Activated effector memory CD4-positive, alpha-beta T cell treated with Interleukin-2 at 50 U/mL for 16 hours (primary cell): Measurements from ENCODE around the gene UVSSA.

ENCODE experiments used
- DNase-seq: peaks from one replicate; pipeline ENCODE4 v3.0.0-alpha.2; 2020

Gene UVSSA

GRCh38 chr4:1398681-1399507 lies 51.9 kb downstream of the UVSSA start:
- no peak for DNase-seq

DNA sequence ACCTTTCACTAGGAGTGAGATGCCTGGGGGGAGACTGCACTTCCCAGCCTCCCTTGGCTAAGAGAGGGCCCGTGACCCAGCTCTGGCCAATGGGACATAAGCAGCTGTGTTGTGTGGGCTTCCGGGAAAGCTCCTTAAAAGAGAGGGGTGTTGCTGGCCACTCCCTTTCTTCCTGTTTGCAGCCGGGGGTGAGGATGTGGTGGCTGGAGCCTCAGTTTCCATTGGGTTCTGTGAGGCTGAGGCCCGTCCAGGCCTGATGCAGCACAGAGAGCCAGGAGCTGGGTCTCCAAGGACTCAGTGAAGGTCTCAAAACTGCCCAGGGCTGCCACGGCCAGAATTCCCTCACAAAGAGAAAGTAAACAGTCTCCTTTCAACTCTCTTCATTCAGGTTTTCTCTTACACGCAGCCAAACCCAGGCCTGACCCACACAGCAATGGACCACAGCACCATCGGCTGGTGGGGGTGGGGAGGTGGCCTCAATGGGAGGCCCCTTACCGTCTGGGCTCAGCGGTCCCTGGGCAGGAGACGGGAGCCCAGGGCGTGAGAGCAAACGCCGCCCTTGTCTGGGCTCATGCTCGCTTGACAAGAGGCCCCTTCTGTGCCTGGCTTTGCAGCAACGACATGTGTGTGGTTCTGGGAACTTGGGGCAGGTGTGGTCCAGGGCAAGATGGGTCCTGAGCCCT lies 52.6 kb downstream of the UVSSA start:
- no peak for DNase-seq

GRCh38 chr4:1400191-1400805 lies 53.3 kb downstream of the UVSSA start:
- DNase-seq = no peak

DNA sequence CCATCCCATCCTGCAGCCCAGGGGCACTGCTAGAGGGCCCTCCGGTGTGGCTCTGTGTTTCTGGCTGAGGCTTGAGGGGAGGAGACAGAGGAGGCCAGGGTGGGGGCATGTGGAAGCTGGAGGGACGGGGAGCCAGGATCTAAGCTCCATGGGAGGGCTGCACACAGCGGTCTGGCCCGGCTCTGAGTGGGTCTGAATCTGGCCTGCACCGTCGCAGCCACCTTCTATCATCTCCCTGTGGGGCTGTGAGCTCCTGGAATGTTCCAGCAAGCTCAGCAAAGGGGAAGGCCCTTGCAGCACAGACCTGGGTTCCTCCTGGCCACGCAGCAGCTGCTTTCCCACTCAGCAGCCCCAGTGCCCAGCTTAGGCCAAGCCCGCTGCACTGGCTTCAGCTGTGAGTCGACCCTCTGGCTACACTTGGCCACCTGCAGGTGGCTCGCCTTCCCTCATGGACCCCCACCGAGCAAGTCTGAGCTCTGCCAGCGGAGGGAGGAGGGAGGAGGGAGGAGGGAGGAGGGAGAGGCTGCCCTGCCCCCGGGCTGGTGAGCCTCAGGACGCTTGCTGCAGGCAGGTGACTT lies 53.9 kb downstream of the UVSSA start:
- DNase-seq = no peak

- no peak for DNase-seq
These were observed 54.5 kb downstream of the UVSSA start for GRCh38 chr4:1401409-1402020.

DNA sequence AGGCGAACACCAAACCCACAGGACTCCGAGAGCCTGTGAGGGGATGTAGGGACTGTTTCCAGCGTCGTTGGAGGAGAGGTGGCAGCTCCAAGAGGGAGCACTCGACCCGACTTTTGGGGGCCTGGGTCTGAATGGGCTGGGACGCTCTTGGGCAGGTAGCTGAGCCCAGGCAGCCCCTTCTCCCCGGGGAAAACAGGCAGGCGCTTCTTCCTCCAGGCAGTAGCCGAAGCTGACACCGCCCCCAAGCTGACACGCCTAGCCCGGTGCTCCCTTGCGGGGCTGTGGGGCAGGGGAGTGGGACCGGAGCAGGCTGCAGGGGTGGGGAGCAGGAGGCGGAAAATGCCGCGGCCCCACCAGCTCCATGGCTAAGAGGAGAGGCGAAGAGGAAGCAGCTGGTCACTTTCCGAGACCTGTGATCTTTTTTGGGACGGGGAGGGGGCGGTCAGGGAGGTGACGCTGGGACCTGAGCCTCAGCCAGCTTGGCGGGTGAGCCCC lies 55.1 kb downstream of the UVSSA start:
- DNase-seq = no peak

- DNase-seq = no peak
These were observed 55.6 kb downstream of the UVSSA start for GRCh38 chr4:1402516-1403091.

GRCh38 chr4:1403177-1403583 lies 56.2 kb downstream of the UVSSA start:
- no peak for DNase-seq

DNA sequence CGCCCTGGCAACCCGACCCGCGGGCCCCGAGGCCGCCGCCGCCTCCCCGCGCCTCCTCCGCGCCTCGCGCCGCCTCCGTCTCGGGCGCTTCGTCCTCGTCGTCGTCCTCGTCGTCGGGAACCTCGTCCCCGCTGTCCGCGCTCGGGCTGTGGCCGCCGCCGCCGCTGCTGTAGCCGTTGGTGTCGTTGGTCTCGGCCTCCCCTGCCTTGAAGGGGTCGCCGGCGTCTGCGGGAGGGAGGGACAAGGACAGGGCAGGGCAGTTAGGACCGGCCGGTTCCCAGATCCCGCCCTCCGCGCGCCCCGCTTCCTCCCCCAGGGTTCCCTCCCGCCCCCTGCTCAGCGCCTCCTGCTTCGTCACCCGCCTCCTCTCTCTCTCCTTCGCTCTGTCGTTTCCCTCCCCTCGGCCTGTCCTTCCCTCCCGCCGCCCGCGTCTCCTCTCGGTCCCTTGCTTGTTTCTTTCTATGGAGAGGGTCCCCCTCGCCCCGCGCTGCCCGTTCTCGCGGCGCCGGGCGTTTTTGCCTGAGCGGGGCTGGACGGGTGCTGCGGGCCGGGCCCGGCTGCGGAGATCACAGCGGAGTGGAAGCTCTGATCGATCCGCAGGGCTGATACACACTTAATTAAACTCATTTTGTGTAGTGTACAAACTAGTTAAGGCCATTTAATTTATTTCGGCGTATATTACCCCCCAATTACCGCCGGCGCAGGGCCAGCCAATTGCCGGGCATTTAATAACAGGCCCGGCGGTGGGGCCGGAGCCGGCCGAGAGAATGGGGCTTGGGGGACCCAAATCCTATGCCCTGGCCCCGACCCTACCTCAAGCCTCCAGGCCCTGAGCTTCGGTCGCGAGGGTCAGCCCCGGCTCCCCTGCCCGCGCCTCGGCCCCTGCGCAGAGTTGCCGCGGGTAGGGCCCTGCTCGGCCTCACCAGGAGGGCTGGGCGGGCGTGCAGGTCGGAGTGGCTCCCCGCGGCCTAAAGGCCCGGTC lies 56.9 kb downstream of the UVSSA start:
- DNase-seq = no peak

- DNase-seq = no peak
These were observed 57.7 kb downstream of the UVSSA start for GRCh38 chr4:1404573-1405253.

DNA sequence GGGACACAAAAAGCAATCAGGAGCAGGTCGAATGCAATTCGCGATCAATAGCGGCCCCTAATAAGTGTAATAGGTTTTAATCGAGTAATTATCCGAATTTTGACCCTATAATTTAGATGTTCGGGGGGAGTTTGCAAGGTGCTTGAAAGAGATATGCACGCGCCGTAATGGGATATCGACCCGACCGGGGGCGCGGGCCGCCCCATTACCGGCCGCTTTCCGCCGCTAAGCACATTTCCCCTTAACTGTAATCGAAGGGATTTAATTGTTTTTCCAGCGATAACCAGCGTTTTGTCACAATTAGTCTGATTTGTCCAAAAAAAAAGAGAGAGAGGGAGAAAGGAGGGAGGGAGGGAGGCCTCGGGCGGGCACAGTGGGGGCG lies 58.2 kb downstream of the UVSSA start:
- DNase-seq = no peak

DNA sequence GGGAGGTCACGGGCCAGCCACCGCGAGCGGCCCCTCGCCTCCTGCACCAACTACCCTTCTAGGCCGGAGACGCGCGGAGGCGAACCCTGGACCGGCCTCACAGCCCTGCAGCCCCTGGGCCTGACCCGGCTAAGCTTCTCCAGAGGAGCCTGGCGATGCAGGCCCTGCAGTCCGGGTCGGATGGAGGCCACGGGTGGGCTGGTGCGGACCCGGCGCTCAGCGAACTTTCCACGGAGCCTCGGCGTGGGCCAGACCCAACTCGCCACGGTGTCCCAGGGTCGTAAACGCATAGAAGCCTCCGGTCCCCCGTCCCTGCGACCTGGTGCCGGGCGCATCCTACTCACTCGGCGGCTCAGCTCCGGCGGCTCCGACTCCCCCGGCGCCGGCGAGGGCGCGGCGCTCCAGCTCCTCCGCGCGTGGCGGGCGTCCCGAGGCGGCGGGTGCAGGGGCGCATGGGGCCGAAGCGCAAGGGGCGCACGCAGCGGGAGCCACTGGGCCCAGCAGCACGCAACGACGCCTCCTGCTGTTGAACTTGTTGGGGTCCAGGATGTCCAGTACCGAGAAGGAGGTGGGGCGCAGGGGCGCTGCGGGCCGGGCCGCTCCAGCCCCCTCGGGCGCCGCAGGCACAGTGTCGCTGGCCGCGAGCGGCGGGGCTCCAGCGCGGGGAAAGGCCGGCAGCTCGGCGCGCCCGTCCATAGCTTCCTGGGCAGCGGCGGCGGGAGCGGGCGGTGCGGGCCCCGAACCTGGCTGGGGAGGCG lies 58.8 kb downstream of the UVSSA start:
- DNase-seq = no peak

GRCh38 chr4:1406394-1406980 lies 59.5 kb downstream of the UVSSA start, which contains the start of gene NKX1-1:
NKX1-1 (minus strand) TSS chr4:1406442; CDS start chr4:1406442, 0 bp downstream.
- no peak for DNase-seq

GRCh38 chr4:1406981-1407656 lies 60.1 kb downstream of the UVSSA start:
- no peak for DNase-seq

DNA sequence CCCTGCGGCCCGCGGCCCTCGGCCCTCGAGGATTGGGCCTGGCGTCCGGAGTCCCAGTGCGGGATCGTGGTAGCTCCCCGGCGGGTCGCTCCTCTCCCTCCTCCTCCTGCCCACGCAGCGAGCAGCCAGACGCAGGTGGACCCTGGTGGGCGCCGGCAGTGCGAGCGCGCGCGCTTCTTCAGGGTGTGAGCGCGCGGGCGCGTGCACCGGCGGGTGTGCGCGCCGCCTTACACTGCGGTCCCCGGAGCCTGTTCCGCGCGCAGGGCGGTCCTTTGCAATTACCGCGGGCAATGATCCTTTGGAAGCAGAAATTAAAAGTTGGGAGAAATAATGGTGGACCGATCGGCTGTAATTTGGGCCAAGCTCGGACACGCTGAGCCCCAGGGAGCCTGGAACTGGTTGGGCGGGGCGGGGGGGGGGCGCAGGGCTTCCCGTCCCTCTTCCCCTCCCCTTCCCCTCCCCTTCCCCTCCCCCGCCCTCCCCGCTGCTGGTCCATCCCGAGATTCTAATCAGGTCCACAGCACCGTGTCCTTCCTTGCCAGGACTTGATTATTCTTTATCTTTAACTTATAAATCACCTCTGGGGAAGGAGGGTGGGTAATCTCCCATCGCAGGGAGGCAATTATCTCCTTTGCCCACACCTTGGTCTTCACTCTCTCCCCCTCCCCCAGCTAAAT lies 60.8 kb downstream of the UVSSA start:
- no peak for DNase-seq

DNA sequence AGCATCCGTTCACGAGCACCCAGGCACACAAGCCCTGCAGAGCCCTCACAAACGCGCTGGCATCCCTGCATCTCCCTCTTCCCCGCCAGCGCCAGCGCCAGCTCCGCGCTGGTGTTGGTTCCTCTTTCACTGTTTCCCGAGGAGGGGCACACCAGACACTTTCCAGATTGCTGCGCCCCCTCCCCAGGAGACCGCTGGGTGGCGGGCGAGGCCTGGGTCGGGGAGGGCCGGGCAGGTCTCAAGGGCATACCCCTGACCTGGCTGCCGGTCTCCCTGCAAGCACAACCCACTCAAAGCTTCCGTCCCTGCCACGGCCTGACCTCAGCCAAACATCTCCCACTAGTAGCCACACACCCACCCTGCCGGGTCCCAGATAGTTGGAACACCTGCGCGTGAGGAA lies 61.4 kb downstream of the UVSSA start:
- no peak for DNase-seq

- DNase-seq = no peak
These were observed 62.1 kb downstream of the UVSSA start for GRCh38 chr4:1409079-1409478.
